ENCODE data around the gene FKBP5. TPM values are rescaled to one million over a fixed set of nuclear protein-coding genes. Genes with fewer than 3 reads are reported as not detected.

FKBP5 gene
- total RNA-seq, 1 experiment from 2014 or later: 20.1 TPM

DNA sequence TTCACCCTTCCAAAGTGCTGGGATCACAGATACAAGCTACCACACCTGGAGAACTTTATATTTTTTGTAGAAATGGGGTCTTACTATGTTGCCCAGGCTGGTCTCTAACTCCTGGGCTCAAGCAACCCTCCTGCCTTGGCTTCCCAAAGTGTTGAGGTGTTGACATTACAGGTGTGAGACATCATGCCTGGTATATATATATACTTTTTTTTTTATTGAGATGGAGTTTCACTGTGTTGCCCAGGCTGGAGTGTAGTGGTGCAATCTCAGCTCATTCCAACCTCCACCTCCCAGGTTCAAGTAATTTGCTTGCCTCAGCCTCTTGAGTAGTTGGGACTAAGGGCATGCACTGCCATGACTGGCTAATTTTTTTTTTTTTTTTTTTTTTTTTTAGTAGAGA is 5.4 kb downstream of the FKBP5 start:
- DNase-seq: no peak
- Histone ChIP-seq H3K27me3 (replicated peaks; ENCODE audit: control insufficient read depth, insufficient read depth, low read length) (no peaks in the 10 kb centered on the region), H3K9me3 (no peaks in the 10 kb centered on the region), H3K4me3 (ENCODE audit: low read depth, low read length) (no peak overlapping the region), H3K4me1 (peaks cover 9% of the 10 kb centered on the region), H3K36me3 (ENCODE audit: control insufficient read depth, insufficient read depth, low read length) (no peaks in the 10 kb centered on the region)
- Mint-ChIP-seq H3K9me3 (ENCODE audit: unreplicated experiment) (no peaks in the 10 kb centered on the region), H3K4me1 (ENCODE audit: low read depth, unreplicated experiment) (no peaks in the 10 kb centered on the region), H3K27ac (ENCODE audit: unreplicated experiment) (no peak overlapping the region), H3K4me3 (ENCODE audit: unreplicated experiment) (no peak overlapping the region), H3K36me3 (ENCODE audit: insufficient read depth, unreplicated experiment) (no peaks in the 10 kb centered on the region), H3K27me3 (ENCODE audit: insufficient read depth, unreplicated experiment) (no peaks in the 10 kb centered on the region)
- BruUV-seq (replicated peaks): no TSS peak
- ChIA-PET POLR2A (no interaction called here), CTCF (no interaction called here)
- TF ChIP-seq, protein P1, sequence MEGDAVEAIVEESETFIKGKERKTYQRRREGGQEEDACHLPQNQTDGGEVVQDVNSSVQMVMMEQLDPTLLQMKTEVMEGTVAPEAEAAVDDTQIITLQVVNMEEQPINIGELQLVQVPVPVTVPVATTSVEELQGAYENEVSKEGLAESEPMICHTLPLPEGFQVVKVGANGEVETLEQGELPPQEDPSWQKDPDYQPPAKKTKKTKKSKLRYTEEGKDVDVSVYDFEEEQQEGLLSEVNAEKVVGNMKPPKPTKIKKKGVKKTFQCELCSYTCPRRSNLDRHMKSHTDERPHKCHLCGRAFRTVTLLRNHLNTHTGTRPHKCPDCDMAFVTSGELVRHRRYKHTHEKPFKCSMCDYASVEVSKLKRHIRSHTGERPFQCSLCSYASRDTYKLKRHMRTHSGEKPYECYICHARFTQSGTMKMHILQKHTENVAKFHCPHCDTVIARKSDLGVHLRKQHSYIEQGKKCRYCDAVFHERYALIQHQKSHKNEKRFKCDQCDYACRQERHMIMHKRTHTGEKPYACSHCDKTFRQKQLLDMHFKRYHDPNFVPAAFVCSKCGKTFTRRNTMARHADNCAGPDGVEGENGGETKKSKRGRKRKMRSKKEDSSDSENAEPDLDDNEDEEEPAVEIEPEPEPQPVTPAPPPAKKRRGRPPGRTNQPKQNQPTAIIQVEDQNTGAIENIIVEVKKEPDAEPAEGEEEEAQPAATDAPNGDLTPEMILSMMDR (IDR thresholded peaks at IDR 0.05; ENCODE audit: insufficient read depth in 1 of 2, low read depth in 1 of 2, low read length in 1 of 2, severe bottlenecking in 1 of 2, unreplicated experiment in 1 of 2): no peak
- intact Hi-C loops (cut with micrococcal nuclease; ENCODE audit: unreplicated experiment): no loop called here

DNA sequence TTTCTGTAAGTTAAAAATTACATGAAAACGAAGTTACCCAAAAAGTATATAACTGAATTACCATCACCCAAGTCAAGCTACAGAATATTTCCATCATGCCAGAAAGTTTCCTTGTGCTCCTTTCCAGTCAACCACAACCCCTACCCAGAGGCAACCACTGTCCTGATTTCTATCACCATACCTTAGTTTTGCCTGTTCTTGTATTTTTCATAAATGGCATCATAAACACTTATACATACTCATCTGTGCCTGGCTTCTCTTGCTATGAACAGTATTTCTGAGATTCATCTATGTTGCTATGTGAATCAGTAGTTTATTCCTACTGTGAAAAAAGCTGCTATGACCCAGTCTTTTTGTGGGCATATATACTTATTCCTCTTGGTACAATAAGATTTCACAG is 7.4 kb downstream of the FKBP5 start:
- Histone ChIP-seq H3K27me3 (replicated peaks; ENCODE audit: control insufficient read depth, insufficient read depth, low read length) (no peaks in the 10 kb centered on the region), H3K4me1 (no peaks in the 10 kb centered on the region), H3K36me3 (ENCODE audit: control insufficient read depth, insufficient read depth, low read length) (no peaks in the 10 kb centered on the region), H3K4me3 (ENCODE audit: low read depth, low read length) (no peak overlapping the region), H3K9me3 (no peaks in the 10 kb centered on the region)
- BruUV-seq (replicated peaks): no TSS peak
- Mint-ChIP-seq H3K27ac (ENCODE audit: unreplicated experiment) (no peak overlapping the region), H3K4me3 (ENCODE audit: unreplicated experiment) (no peak overlapping the region), H3K9me3 (ENCODE audit: unreplicated experiment) (no peaks in the 10 kb centered on the region), H3K4me1 (ENCODE audit: low read depth, unreplicated experiment) (no peaks in the 10 kb centered on the region), H3K36me3 (ENCODE audit: insufficient read depth, unreplicated experiment) (no peaks in the 10 kb centered on the region), H3K27me3 (ENCODE audit: insufficient read depth, unreplicated experiment) (no peaks in the 10 kb centered on the region)
- CTCF ChIA-PET: no interaction called here
- TF ChIP-seq, protein P1 (IDR thresholded peaks at IDR 0.05; ENCODE audit: insufficient read depth in 1 of 2, low read depth in 1 of 2, low read length in 1 of 2, severe bottlenecking in 1 of 2, unreplicated experiment in 1 of 2): no peak
- DNase-seq: no peak
- intact Hi-C loops (cut with micrococcal nuclease; ENCODE audit: unreplicated experiment): no loop called here
- POLR2A ChIA-PET: no interaction called here

DNA sequence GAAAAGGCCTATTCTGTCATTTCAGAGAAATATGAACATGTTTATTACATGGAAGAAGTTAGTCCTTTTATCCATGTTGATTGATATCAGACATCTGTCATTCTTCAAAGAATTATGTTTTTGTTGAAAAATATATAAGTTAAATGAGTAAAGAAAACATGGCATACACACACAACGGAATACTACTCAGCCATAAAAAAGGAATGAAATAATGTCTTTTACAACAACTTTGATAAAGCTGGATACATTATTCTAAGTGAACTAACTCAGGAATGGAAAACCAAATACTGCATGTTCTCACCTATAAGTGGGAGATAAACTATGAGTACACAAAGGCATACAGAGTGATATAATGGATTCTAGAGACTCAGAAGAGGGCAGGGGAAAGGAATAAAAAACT is 9.3 kb downstream of the FKBP5 start:
- no peaks in the 10 kb centered on the region for H3K9me3 ChIP-seq
- intact Hi-C loops (cut with micrococcal nuclease; ENCODE audit: unreplicated experiment): no loop called here
- H3K4me1 Mint-ChIP-seq (ENCODE audit: low read depth, unreplicated experiment): no peaks in the 10 kb centered on the region
- H3K4me3 ChIP-seq (ENCODE audit: low read depth, low read length): no peak overlapping the region
- H3K4me3 Mint-ChIP-seq (ENCODE audit: unreplicated experiment): no peak overlapping the region
- H3K9me3 Mint-ChIP-seq (ENCODE audit: unreplicated experiment): no peaks in the 10 kb centered on the region
- ChIA-PET POLR2A (no interaction called here), CTCF (no interaction called here)
- H3K36me3 ChIP-seq (ENCODE audit: control insufficient read depth, insufficient read depth, low read length): no peaks in the 10 kb centered on the region
- H3K27me3 Mint-ChIP-seq (ENCODE audit: insufficient read depth, unreplicated experiment): no peaks in the 10 kb centered on the region
- H3K4me1 ChIP-seq: no peaks in the 10 kb centered on the region
- H3K27ac Mint-ChIP-seq (ENCODE audit: unreplicated experiment): no peak overlapping the region
- no peaks in the 10 kb centered on the region for H3K36me3 Mint-ChIP-seq (ENCODE audit: insufficient read depth, unreplicated experiment)
- no peaks in the 10 kb centered on the region for H3K27me3 ChIP-seq (replicated peaks; ENCODE audit: control insufficient read depth, insufficient read depth, low read length)
- TF ChIP-seq, protein P1 (IDR thresholded peaks at IDR 0.05; ENCODE audit: insufficient read depth in 1 of 2, low read depth in 1 of 2, low read length in 1 of 2, severe bottlenecking in 1 of 2, unreplicated experiment in 1 of 2): no peak
- DNase-seq: no peak
- no TSS peak for BruUV-seq (replicated peaks)
